NCI-H1436 treated with DMSO at 0.1 percent for 48 hours (cell line): Measurements from ENCODE around the gene C10orf88.
"Not testable (repeated sequence)": the region's sequence is repeated elsewhere in the genome, so short reads cannot be mapped to it uniquely, and the experiment has no call there.

ENCODE experiments used
- DNase-seq: peaks from one replicate; lab custom pipeline; 2025; lab: John Stamatoyannopoulos, UW

C10orf88 gene

DNA sequence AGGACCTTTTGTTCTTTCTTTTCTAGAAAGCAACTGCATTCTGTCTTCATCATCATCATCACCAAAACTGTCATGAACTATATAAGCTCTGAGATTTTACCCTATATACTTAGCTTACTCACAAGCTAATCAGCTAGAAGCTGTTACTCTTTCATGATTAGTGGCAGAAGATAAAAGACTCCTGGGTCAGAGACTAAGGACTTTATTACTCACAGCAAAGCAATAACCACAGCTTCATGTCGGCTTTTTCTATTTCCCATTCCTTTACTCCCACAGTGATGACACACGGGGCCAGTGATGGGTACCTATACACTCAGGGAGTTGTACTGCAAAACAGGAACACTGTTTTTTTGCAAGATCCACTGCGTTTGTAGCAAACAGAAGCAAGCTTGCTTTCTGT is 8.4 kb upstream of the C10orf88 start:
- no peak for DNase-seq

GRCh38 chr10:122957474-122957873 is 3.4 kb upstream of the C10orf88 start:
- DNase-seq: no peak

- no peak for DNase-seq
Observed at GRCh38 chr10:122955892-122956291, 1.9 kb upstream of the C10orf88 start.

GRCh38 chr10:122954731-122955050 is 664 bp upstream of the C10orf88 start:
- DNase-seq: no peak

DNA sequence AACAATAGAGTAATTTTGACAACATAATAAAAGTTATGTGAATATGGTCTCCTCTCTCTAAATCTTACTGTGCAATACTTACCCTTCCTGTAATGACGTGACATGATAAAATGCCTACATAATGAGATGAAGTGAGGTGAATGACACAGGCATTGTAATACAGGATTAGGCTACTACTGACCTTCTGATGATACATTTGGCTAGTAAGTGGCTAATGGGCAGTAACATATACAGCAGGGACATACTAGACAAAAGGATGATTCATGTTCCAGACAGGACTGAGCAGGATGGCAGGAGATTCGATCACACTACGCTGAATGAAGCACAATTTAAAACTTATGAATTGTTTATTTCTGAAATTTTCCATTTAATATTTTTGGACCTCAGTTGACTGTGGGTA is 4.7 kb downstream of the C10orf88 start:
- no peak for DNase-seq

- no peak for DNase-seq
Observed at GRCh38 chr10:122939856-122940543, 14.0 kb downstream of the C10orf88 start.

DNA sequence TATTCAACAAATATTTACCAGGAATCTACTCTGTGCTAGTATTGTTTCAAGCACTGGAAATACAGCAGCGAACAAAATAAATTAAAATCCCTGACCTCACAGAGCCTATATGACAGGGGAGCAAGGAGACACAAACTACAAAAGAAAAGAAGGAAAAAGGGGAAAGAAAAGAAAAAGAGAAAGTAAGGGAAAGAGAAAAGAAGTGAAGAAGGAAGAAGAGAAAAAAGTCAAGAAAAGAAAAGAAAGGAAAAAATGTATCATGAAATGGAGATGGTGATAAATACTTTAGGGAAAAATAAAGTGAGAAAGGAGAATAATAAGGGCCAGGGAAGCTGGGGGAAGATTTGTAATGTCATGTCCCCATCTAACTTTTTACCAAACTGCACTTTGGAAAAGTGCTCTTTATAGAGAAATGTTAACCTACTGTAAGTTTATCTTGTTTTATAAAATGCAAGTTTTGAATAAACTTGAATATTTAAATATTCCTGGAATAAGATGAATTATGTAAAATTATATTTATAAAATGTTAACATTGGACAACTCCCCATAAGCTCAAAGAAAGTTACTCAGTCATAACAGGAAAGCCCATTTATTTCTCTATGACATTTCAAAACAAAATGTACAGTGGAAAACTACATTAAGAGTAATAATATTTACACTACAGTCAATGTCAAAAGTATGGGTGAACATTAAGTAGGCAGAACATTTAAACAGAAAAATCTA is 14.7 kb downstream of the C10orf88 start:
- DNase-seq: no peak

- DNase-seq: no peak
Observed at GRCh38 chr10:122931088-122931906, 22.7 kb downstream of the C10orf88 start.

DNA sequence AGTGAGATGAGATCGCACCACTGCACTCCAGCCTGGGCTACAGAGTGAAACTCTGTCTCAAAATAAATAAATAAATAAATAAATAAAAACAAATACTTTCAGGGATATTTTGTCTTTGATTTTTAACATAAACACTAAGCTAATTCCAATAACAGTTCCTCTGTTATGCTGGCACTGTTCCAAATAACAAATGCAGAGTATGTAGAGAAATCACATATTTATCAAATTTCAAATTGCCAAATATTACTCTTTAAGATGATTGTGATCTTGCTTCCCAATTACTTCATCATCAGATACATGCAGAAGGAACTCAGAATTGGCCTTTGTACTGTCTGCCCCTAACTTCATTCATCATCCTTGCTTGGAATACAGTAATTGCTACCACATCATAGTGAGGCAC is 23.9 kb downstream of the C10orf88 start:
- no peak for DNase-seq

DNA sequence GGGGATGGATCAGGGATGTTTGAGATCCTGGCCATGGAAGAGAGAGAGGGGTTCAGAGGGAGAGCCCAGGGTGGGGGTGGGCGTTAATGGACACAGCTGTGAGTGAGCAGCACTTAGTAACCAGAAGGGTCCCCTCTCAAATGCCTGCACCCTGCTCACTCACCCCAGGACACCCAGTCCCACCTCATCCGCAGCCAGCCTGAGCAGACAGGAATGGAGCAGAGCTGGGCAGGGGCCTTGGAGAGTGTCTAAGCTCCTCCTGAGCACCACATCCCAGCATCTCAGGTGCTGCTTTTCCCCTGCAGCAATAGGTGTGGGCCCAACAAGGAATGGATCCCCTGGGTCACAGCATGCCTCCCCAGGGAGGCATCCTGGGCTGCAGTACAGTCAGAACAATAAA is 38.3 kb downstream of the C10orf88 start:
- DNase-seq: no peak

- DNase-seq: no peak
Observed at GRCh38 chr10:122911889-122912484, 42.0 kb downstream of the C10orf88 start.

- DNase-seq: no peak
Observed at GRCh38 chr10:122910310-122910709, 43.7 kb downstream of the C10orf88 start, which contains the start of gene FAM24A. Gene FAM24A, plus strand, starts transcription at chr10:122910610. Its CDS starts 1,025 bp downstream, at chr10:122911635.

DNA sequence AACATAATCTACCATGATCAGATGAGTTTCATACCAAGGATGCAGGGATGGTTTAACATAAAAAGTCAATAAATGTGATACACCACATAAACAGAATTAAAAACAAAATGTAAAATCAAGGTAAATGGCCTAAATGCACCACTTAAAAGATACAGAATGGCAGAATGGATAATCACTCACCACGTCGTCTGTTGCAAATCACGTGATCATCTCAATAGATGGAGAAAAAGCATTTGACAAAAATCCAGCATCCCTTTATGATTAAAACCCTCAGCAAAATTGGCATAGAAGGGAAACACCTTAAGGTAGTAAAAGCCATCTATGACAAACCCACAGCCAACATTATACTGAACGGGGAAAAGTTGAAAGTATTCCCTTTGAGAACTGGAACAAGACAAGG is 50.2 kb downstream of the C10orf88 start:
- DNase-seq: not testable (repeated sequence)

GRCh38 chr10:122894261-122894944 is 59.6 kb downstream of the C10orf88 start:
- no peak for DNase-seq

DNA sequence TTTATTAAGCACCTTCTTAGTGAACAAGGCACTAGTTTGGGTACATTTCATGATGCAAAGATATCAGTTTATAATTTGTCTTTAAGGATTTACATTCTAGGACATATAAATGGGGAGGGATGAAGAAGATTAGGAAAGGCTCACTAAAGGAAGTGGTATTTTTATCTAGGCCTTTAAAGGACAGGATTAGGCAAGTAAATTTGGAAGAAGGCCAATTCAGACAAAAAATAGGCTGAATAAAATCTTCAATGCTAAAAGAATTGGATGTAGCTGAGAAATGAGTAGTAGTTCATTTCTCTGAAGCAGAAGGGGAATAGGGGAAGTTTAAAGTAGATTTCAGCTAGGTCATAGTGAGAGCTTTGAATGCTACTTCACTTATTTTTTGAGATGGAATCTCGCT is 69.9 kb downstream of the C10orf88 start:
- no peak for DNase-seq

DNA sequence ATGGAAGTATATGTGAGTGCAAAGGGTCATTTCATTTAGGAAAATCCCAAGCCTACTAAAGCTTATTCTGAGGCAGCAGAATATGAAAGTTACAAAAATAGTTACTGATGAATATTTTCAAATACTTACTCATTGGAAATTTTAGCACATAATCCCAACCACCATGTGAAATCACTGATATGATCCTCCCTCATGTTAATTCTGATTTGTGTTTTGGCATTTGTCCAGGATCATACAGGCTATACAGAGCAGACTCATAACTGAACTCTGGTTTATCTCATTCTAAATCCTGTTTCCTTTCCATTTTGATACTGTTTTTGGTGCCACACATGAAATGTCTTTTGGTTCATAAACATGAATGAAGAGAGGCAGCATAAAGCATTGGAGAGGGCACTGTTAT is 71.3 kb downstream of the C10orf88 start:
- DNase-seq: no peak
